Endothelial cell of umbilical vein (primary cell): ENCODE measurements around the gene MRPS6.

Source experiments
- CTCF ChIP-seq, 2 donors: IDR thresholded peaks; 1 replicate in 1 of 2; 2 replicates in 1 of 2; pipeline ENCODE4 v1.5.1; 2011; ENCODE audit warnings: low read length in 2 of 2, mild to moderate bottlenecking in 2 of 2, moderate library complexity in 2 of 2, control low read depth in 1 of 2, inconsistent platforms in 1 of 2, low read depth in 1 of 2; ENCODE audit not compliant: insufficient read depth in 1 of 2; ENCODE audit errors: extremely low read depth in 1 of 2
- FOS ChIP-seq: IDR thresholded peaks from 2 replicates; pipeline ENCODE4 v1.6.1; 2011; ENCODE audit warnings: mild to moderate bottlenecking, low read length, moderate library complexity, borderline replicate concordance; ENCODE audit not compliant: insufficient read depth
- JUN ChIP-seq: IDR thresholded peaks from 2 replicates; pipeline ENCODE4 v1.6.1; 2011; ENCODE audit warnings: borderline replicate concordance, low read depth; ENCODE audit not compliant: insufficient read length, insufficient read depth
- MAX ChIP-seq: IDR thresholded peaks from 2 replicates; pipeline ENCODE4 v1.6.1; 2011; ENCODE audit not compliant: insufficient read depth, insufficient read length
- MYC ChIP-seq: IDR thresholded peaks from one replicate; pipeline ENCODE4 v1.6.1; 2011; ENCODE audit warnings: mild to moderate bottlenecking, low read depth, low read length
- POLR2A ChIP-seq: IDR thresholded peaks from 2 replicates; pipeline ENCODE4 v1.6.1; 2012; ENCODE audit warnings: low read depth, mild to moderate bottlenecking, control low read depth, low read length

- TF ChIP-seq CTCF (IDR thresholded peaks at IDR 0.05; ENCODE audit: extremely low read depth in 1 of 2, insufficient read depth in 1 of 2, low read depth in 1 of 2, low read length in 2 of 2), result no peak
- no peak for TF ChIP-seq FOS
- TF ChIP-seq POLR2A, result no peak
- no peak for TF ChIP-seq MAX
- TF ChIP-seq MYC, result no peak
- TF ChIP-seq JUN, result no peak
Observed at GRCh38 chr21:34112316-34113033, 39.1 kb downstream of the MRPS6 start.
